SH-SY5Y (cell line): ENCODE data around the gene MAP6D1.

Source experiments
- GATA2 ChIP-seq: IDR thresholded peaks from 2 replicates; pipeline ENCODE4 v1.6.1; 2011; ENCODE audit warnings: mild to moderate bottlenecking, low read depth, low read length
- GATA3 ChIP-seq: IDR thresholded peaks from 2 replicates; pipeline ENCODE4 v1.6.1; 2011; ENCODE audit warnings: low read depth, mild to moderate bottlenecking, low read length, moderate library complexity

Gene MAP6D1

DNA sequence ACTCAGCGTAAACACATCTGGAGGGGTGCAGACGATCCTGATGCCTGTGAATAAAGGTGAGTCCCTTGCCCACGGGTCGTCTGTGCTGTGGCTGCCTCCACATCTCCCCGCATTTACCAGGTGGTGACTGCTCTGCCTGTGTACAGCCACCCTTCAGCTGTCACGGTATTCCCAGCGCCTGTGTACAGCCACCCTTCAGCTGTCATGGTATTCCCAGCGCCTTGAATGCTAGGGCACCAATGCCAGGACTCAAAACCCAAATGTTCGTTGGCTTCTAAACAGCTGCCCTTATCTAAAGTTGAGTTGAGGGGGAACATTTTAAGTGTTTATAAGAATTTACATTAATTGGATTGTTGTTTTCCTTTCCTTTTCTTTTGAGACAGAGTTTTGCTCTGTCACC lies 27.4 kb downstream of the MAP6D1 start:
- no peak for TF ChIP-seq GATA3
- TF ChIP-seq GATA2, result no peak

DNA sequence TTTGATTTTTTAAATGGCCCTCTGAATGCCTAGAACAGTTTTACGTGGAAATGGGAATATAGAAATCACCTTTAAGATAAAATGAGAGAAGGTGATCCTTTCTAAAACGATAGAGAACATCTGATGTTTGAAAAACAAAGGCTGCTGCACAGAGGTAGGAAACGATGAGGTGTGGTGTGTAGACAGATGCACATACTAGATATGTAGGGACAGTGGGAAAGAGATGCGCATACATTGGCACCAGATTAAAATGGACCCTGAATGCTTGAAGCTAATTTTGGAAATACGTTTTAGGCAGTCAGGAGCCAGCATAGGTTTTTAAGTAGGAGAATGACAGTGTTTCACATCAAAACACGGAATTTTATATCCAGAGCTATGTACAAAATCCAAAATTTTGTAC lies 29.0 kb downstream of the MAP6D1 start:
- TF ChIP-seq GATA3 (no peak), GATA2 (no peak)

DNA sequence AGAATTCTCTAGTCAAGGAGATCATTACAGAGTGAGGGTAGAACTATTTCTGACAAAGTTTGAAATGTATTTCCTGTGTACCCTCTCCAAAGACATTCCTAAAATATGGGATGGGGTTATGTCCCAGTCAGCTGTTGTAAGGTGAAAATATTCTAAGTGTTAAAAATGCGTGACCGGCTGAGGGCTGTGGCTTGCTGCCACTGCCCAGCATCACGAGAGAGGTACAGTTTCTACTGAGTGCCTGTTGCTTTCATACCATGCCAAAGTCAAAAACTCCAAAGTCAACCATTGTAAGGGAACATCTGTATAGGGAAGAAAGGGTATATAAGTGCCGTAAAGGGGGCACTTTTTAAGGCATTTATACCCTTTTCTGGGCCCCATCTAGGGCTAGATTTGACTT lies 30.9 kb downstream of the MAP6D1 start:
- TF ChIP-seq GATA3, result no peak
- TF ChIP-seq GATA2, result no peak

DNA sequence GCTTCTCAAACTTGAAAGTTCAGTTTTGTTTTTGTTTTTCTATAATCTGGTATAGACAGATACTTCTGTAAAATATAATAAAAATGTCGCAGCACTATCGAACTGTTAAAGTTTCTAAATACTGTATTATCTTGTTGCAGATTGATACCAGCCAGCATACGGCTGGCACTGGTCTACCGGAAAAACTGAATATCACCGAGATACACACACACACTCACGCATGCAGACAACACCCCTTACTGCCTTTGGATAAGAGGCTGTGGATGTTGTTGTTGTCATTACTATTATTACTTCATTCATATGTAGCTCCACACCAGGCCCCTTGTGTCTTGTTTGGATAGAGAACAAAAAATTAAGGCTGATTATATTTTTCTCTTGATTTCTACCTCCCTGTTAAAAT lies 32.4 kb downstream of the MAP6D1 start:
- no peak for TF ChIP-seq GATA3

DNA sequence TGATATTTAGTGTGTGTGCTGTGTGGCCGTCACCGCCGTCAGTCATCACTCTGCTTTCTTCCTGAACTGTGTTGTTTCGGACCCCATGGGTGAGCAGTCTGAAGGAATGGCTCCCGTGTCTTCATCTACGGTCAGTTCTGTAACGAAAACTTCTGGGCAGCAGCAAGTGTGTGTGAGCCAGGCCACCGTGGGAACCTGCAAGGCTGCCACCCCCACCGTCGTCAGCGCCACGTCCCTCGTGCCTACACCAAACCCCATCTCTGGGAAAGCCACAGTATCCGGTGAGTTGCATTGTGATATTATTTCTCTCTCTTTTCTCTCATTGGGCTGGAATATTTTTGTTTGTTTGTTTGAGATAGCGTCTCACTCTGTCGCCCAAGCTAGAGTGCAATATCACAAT lies 34.7 kb downstream of the MAP6D1 start:
- no peak for TF ChIP-seq GATA3
- TF ChIP-seq GATA2, result no peak

DNA sequence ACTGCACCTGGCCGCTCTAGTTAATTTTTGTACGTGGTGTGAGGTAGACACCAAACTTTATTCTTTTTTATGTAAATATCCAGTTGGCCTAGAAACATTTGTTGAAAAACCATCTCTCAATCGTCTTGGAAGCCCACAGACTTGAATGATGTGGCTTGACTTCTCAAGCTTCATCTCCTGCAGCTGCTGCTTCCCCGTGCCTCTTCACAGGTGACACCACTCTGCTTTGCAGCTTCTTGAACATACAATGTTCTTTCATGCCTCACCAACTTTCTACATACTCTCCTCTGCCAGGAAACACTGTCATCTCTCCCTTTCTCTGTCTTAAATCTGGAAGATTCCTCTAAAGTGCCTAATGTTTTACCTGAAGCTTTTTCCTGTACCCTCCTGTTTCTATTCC lies 35.6 kb downstream of the MAP6D1 start:
- TF ChIP-seq GATA3 (no peak), GATA2 (no peak)

DNA sequence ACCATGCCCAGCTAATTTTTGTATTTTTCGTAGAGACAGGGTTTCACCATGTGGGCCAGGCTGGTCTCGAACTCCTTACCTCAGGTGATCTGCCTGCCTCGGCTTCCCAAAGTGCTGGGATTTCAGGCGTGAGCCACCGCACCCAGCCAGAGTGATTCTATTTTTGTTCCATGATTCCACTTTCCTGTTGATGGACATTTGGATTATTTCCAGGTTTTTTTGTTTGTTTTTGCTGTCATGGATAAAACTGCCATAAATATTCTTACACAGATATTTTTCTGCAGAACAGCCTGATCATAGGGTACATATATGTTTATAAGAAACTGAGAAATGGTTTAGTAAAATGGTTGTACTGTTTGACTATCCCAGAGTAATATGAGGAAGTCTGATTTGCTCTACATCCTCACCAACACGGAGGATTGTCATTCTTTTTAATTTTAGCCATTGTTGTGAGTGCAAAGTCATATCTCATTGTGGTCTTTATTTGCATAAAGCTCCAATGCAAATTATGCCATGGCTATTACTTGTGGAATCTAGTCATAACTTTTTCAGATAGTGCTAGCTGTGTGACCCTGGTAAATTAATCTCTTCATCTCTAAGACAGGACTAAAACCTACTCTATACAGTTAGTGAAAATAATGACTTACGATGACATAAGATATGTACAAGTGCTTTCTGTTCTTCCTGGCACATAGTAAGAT lies 42.7 kb downstream of the MAP6D1 start:
- TF ChIP-seq GATA2 (no peak), GATA3 (no peak)

DNA sequence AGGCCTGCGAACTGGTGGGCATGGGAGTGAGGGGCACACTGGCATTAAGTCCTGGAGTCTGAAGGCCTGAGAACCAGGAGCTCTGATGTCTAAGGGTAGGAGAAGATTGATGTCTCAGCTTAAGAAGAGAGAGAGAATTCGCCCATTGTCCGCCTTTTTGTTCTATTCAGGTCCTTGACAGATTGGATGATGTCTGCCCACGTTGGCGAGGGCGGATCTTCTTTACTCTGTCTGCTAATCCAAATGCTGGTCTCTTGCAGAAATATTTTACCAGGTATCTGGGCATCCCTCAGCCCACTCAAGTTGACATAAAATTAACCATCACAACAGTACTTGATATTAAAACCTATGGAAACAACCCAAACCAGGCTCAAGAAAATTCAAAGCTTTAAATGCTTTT lies 44.1 kb downstream of the MAP6D1 start:
- TF ChIP-seq GATA2, result no peak
- TF ChIP-seq GATA3, result no peak

DNA sequence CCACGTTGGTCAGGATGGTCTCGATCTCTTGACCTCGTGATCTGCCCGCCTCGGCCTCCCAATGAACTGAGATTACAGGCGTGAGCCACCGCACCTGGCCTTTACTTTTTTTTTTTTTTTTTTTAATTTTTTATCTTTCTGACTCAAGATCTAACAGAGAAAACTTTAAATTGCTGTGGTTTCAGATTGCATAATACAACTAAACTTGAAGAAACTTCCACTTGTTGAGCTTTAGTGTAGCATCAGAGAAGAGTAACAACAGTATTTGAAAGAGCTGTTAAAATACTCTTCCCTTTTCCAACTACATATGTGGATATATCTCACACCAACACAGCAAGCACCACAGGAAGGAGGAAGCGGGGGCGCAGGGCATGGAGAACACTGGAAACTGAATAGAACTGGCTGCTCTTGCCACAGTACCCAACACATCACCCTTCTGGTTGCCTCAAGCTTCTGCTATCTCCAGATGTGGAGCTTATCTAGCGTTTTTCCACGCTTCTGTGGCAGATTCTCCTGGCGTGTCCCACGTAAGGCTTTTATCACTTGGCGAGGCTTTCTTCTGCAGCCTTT lies 45.4 kb downstream of the MAP6D1 start:
- TF ChIP-seq GATA2 (no peak), GATA3 (no peak)

DNA sequence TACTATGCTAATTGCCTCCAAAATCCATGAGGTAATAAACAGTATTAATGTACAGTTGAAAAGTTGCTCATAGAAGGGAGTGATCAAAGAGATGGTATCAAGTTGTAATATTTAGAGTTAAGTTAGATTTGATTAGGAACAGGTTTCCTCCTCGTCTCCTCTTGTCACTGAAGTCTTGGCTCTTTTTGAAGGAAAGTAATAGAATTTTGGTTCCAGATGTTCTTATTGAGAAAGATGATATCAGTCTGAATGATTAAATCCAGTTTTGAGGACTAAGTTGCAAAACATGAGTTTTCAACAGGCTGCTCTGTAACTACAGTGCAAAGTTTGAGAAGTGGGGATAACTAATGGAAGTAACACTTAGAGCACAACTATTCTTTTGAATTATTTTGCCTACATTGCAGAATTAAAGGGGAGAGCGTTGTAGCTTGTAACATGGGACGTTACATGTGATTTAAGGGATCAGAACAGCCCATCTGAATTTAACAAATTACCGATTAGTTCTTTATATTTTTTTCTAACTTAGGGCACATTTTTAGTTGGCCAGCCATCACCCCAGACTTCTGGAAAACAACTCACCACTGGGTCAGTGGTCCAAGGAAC lies 48.3 kb downstream of the MAP6D1 start:
- no peak for TF ChIP-seq GATA2
- no peak for TF ChIP-seq GATA3

DNA sequence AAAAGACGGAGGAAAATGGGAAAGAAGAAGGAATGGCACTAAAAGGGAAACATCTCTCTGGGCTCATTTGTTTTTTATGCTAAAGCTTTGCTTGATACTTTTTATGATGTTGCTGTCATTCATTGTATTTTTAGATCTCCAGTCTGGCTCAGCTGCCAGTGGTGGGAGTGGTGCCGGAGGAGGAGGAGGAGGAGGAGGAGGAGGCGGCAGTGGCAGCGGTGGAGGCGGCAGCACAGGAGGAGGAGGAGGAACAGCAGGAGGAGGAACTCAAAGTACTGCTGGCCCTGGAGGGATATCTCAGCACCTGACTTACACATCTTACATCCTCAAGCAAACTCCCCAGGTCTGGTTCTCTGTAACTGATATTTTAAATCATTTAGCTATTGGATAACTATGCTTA lies 49.6 kb downstream of the MAP6D1 start:
- TF ChIP-seq GATA2 (no peak), GATA3 (no peak)

DNA sequence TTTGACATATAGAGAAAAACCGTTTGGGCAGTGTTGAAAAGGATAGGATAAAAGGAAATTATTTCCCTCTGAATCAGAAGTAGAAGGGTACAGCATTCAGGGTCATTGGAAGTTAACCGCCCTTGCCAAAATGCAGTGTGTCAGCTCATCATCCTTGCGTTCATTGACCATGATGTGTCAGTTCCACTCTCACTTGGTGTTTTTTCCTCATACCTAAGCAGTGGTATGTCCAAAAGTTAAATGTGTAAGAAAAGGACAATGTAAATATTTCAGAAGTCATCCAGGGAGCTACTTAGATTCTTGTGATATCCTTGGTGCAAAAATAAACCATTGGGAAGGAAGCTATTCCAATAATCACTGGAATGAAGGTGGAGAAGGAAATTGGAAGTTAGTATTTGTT lies 50.7 kb downstream of the MAP6D1 start:
- TF ChIP-seq GATA3, result no peak
- no peak for TF ChIP-seq GATA2

DNA sequence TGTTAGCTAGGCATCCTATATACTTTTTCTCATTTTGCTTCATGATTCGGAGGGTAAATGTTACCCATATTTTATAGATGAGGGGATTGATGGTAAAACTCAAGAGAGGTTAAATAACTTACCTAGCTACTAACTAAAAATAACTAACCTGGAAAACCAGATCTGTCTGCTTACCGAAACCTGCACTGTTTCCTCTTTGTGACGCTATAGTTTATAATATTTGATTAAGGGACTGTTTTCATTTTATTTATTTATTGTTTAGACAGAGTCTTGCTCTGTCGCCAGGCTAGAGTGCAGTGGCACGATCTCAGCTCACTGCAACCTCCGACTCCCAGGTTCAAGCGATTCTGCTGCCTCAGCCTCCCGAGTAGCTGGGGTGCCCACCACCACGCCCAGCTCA lies 55.9 kb downstream of the MAP6D1 start:
- TF ChIP-seq GATA2 (no peak), GATA3 (no peak)

DNA sequence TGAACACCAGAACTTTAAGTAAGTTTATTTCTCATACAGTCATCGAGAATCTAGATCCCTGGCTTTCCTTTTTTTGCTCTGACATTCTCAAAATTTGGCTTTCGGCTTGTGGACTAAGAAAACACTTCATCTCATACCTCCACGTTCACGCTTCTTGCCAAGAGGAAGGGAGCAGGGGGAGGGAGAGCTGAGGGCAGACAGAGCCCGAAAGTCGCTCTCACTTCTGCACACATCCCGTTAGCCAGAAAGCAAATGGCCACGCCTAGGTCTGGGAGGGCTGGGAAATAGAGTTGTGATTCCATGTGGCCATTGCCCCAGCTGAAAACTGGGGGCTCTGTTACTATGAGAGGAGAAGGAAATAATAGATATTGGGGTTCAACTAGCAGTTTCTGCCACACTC lies 57.3 kb downstream of the MAP6D1 start:
- TF ChIP-seq GATA2 (no peak), GATA3 (no peak)
